Measurements from ENCODE around the gene SPEM3. TPM values are rescaled to one million over a fixed set of nuclear protein-coding genes. Genes with fewer than 3 reads are reported as not detected.

Gene SPEM3
- total and polyA plus RNA-seq, 10 of the 15 experiments (the other 5 are each of a cell fraction or from before 2014, with no cell fraction given): not detected

GRCh38 chr17:7440113-7440833, 11.6 kb downstream of the SPEM3 start (continued):
- TF ChIP-seq EGR1 (IDR thresholded peaks at IDR 0.05; ENCODE audit: borderline replicate concordance in 1 of 2, low read depth in 2 of 2, low read length in 2 of 2) (peak in 1 of 2 experiments; percentile 72; a peak in 2 of 3 replicates), SMAD1 (IDR thresholded peaks at IDR 0.05; ENCODE audit: low read depth, partially characterized antibody) (peak; percentile 79), SREBF1 (IDR thresholded peaks at IDR 0.05; ENCODE audit: low read length) (peak; percentile 39), JUNB (IDR thresholded peaks at IDR 0.05) (no peak), NKRF (conservative IDR thresholded peaks at IDR 0.05) (no peak; the same call in 1 of the 2 replicates), CREB1 (IDR thresholded peaks at IDR 0.05; ENCODE audit: low read depth) (0 out of 2 replicates have a peak, but pooled peaks have one; percentile 7), REST (IDR thresholded peaks at IDR 0.05; ENCODE audit: low read depth, low read length) (no peak)

Measured in GM12878 (cell line).